ENCODE data around the gene THSD4. TPM values are rescaled to one million over a fixed set of nuclear protein-coding genes. Genes with fewer than 3 reads are reported as not detected.

Gene THSD4
- total RNA-seq, 1 donor from 2014 or later: not detected

GRCh38 chr15:71598741-71599140 is 483.5 kb downstream of the THSD4 start:
- Mint-ChIP-seq H3K4me3 (ENCODE audit: low read depth) (no peak overlapping the region), H3K4me1 (ENCODE audit: low read depth) (no peaks in the 10 kb centered on the region), H3K9me3 (no peaks in the 10 kb centered on the region), H3K36me3 (ENCODE audit: low read depth) (no peaks in the 10 kb centered on the region), H3K27me3 (ENCODE audit: low read depth) (peaks cover 12% of the 10 kb centered on the region), H3K27ac (no peak overlapping the region)
- intact Hi-C loops (cut with micrococcal nuclease): no loop called here
- no peak for DNase-seq (ENCODE audit: low spot score)

DNA sequence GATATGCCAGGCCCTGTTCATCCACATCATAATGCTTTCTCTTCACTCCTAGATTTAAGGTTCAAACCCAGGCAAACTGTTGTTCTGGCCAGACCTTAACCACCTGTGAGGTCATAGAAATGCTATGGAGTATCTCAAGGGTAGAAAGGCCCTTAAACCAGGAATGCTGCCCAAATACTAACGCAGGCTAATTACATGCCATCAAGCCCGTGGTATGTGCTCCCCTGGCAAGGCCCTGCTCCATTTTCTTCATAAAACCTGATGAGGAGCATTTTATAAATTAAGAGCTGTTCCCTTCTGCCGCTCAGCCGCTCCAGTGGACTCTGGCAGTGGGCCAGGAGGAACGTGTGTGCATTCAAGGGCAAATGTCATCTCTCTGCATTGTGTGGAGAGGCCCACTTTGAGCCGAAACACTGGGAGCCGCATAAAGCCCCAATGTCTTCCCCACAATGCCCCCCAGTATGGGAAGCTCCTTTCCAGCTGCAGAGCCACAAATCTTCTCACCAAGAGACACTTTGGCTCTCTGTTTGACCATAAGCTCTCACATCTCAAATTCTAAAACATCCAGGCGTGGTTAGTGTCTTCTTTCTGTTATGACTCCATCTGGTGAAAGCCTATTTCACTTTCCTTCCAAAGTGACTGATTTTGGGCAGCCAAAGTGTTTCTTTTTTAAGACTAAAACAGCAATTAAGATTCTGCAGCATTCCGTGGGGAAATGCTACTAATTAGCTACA is 484.3 kb downstream of the THSD4 start:
- Mint-ChIP-seq H3K27me3 (ENCODE audit: low read depth) (peaks cover 12% of the 10 kb centered on the region), H3K27ac (no peak overlapping the region), H3K36me3 (ENCODE audit: low read depth) (no peaks in the 10 kb centered on the region), H3K4me3 (ENCODE audit: low read depth) (no peak overlapping the region), H3K9me3 (no peaks in the 10 kb centered on the region), H3K4me1 (ENCODE audit: low read depth) (no peaks in the 10 kb centered on the region)
- intact Hi-C loops (cut with micrococcal nuclease): no loop called here
- DNase-seq (ENCODE audit: low spot score): no peak

GRCh38 chr15:71600237-71600636 is 485.0 kb downstream of the THSD4 start:
- Mint-ChIP-seq H3K27ac (no peak overlapping the region), H3K4me3 (ENCODE audit: low read depth) (no peak overlapping the region), H3K4me1 (ENCODE audit: low read depth) (no peaks in the 10 kb centered on the region), H3K36me3 (ENCODE audit: low read depth) (no peaks in the 10 kb centered on the region), H3K9me3 (no peaks in the 10 kb centered on the region), H3K27me3 (ENCODE audit: low read depth) (peaks cover 13% of the 10 kb centered on the region)
- intact Hi-C loops (cut with micrococcal nuclease): no loop called here
- DNase-seq (ENCODE audit: low spot score): no peak

GRCh38 chr15:71601038-71601834 is 486.0 kb downstream of the THSD4 start:
- Mint-ChIP-seq H3K4me3 (ENCODE audit: low read depth) (no peak overlapping the region), H3K4me1 (ENCODE audit: low read depth) (no peaks in the 10 kb centered on the region), H3K36me3 (ENCODE audit: low read depth) (no peaks in the 10 kb centered on the region), H3K27me3 (ENCODE audit: low read depth) (peaks cover 17% of the 10 kb centered on the region), H3K9me3 (no peaks in the 10 kb centered on the region), H3K27ac (no peak overlapping the region)
- intact Hi-C loops (cut with micrococcal nuclease): no loop called here
- DNase-seq (ENCODE audit: low spot score): no peak

DNA sequence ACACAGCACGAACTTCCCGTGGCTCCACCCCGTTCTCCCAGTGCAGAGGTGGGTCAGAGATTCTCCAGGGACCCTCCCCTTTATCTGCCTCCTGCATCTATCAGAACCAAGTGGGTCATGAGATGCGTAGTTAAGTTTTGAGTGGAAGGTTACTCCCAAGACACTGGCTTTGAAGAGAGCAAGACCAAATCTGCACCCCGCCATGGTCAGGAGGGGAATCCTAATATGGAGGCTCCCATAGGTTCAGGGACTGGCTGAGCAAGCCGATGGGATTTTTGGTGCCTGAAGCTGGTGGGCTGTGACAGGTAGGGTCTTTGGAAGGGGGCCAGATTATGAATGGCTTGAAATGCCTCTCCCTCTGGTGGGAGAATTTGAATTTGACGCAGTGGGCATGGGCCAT is 488.1 kb downstream of the THSD4 start:
- no peaks in the 10 kb centered on the region for H3K9me3 Mint-ChIP-seq
- intact Hi-C loops (cut with micrococcal nuclease): no loop called here
- H3K4me1 Mint-ChIP-seq (ENCODE audit: low read depth): no peaks in the 10 kb centered on the region
- no peak overlapping the region for H3K4me3 Mint-ChIP-seq (ENCODE audit: low read depth)
- peaks cover 14% of the 10 kb centered on the region for H3K27me3 Mint-ChIP-seq (ENCODE audit: low read depth)
- DNase-seq (ENCODE audit: low spot score): no peak
- no peak overlapping the region for H3K27ac Mint-ChIP-seq
- no peaks in the 10 kb centered on the region for H3K36me3 Mint-ChIP-seq (ENCODE audit: low read depth)

DNA sequence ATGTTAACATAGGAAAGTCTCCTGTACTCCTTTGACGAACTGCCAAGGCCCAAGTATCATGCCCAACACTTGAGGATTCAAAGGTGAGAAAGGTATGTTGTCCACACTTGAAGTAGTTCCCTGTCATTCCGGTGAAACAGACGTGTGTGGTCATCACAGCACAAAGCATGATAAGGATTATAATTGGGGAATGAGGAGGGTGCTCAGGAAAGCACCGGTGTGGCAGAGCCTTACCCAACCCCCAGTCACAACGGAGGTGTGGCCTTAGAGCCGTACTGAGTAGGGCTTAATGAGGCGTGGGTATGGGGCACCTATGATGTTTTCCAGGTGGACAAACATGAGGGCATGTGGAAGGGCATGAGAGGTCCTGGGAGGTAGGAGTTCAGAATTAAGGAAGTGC is 492.1 kb downstream of the THSD4 start:
- H3K27ac Mint-ChIP-seq: no peak overlapping the region
- intact Hi-C loops (cut with micrococcal nuclease): no loop called here
- DNase-seq (ENCODE audit: low spot score): no peak
- peaks cover 20% of the 10 kb centered on the region for H3K27me3 Mint-ChIP-seq (ENCODE audit: low read depth)
- no peaks in the 10 kb centered on the region for H3K36me3 Mint-ChIP-seq (ENCODE audit: low read depth)
- no peaks in the 10 kb centered on the region for H3K4me1 Mint-ChIP-seq (ENCODE audit: low read depth)
- no peak overlapping the region for H3K4me3 Mint-ChIP-seq (ENCODE audit: low read depth)
- no peaks in the 10 kb centered on the region for H3K9me3 Mint-ChIP-seq

GRCh38 chr15:71610728-71611552 is 495.7 kb downstream of the THSD4 start:
- DNase-seq (ENCODE audit: low spot score): no peak
- H3K36me3 Mint-ChIP-seq (ENCODE audit: low read depth): no peaks in the 10 kb centered on the region
- no peak overlapping the region for H3K27ac Mint-ChIP-seq
- no peaks in the 10 kb centered on the region for H3K9me3 Mint-ChIP-seq
- intact Hi-C loops (cut with micrococcal nuclease): no loop called here
- no peaks in the 10 kb centered on the region for H3K4me1 Mint-ChIP-seq (ENCODE audit: low read depth)
- no peak overlapping the region for H3K4me3 Mint-ChIP-seq (ENCODE audit: low read depth)
- peaks cover 29% of the 10 kb centered on the region for H3K27me3 Mint-ChIP-seq (ENCODE audit: low read depth)

- intact Hi-C loops (cut with micrococcal nuclease): no loop called here
- Mint-ChIP-seq H3K9me3 (no peaks in the 10 kb centered on the region), H3K27ac (no peak overlapping the region), H3K4me3 (ENCODE audit: low read depth) (no peak overlapping the region), H3K4me1 (ENCODE audit: low read depth) (no peaks in the 10 kb centered on the region), H3K27me3 (ENCODE audit: low read depth) (peaks cover 35% of the 10 kb centered on the region), H3K36me3 (ENCODE audit: low read depth) (no peaks in the 10 kb centered on the region)
- no peak for DNase-seq (ENCODE audit: low spot score)
Measured at GRCh38 chr15:71611553-71612396, 496.5 kb downstream of the THSD4 start.

DNA sequence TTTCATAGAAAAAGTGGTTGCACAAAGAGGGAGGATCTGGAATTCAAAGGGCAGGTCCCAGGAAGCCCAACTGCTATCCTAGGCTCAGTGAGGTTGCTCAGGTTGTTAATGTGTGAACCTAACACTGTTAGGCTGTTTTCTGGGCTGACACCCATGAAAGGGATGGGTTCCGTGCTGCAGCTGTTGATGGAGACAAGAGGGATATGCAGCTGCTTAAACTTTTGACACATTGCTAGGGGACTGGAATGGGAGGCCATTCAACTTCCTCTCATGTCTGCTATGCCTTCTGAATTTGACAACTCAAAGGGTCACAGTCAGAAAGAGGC is 497.1 kb downstream of the THSD4 start:
- Mint-ChIP-seq H3K9me3 (no peaks in the 10 kb centered on the region), H3K4me1 (ENCODE audit: low read depth) (no peaks in the 10 kb centered on the region), H3K27me3 (ENCODE audit: low read depth) (peaks cover 36% of the 10 kb centered on the region), H3K36me3 (ENCODE audit: low read depth) (no peaks in the 10 kb centered on the region), H3K27ac (no peak overlapping the region), H3K4me3 (ENCODE audit: low read depth) (no peak overlapping the region)
- DNase-seq (ENCODE audit: low spot score): no peak
- intact Hi-C loops (cut with micrococcal nuclease): no loop called here

GRCh38 chr15:71612869-71613268 is 497.6 kb downstream of the THSD4 start:
- Mint-ChIP-seq H3K9me3 (no peaks in the 10 kb centered on the region), H3K27ac (no peak overlapping the region), H3K27me3 (ENCODE audit: low read depth) (peaks cover 36% of the 10 kb centered on the region), H3K36me3 (ENCODE audit: low read depth) (no peaks in the 10 kb centered on the region), H3K4me1 (ENCODE audit: low read depth) (no peaks in the 10 kb centered on the region), H3K4me3 (ENCODE audit: low read depth) (no peak overlapping the region)
- intact Hi-C loops (cut with micrococcal nuclease): no loop called here
- DNase-seq (ENCODE audit: low spot score): no peak

GRCh38 chr15:71623111-71623510 is 507.8 kb downstream of the THSD4 start:
- Mint-ChIP-seq H3K9me3 (no peaks in the 10 kb centered on the region), H3K4me1 (ENCODE audit: low read depth) (no peaks in the 10 kb centered on the region), H3K27ac (no peak overlapping the region), H3K27me3 (ENCODE audit: low read depth) (peaks cover 19% of the 10 kb centered on the region), H3K36me3 (ENCODE audit: low read depth) (no peaks in the 10 kb centered on the region), H3K4me3 (ENCODE audit: low read depth) (no peak overlapping the region)
- intact Hi-C loops (cut with micrococcal nuclease): no loop called here
- DNase-seq (ENCODE audit: low spot score): no peak

DNA sequence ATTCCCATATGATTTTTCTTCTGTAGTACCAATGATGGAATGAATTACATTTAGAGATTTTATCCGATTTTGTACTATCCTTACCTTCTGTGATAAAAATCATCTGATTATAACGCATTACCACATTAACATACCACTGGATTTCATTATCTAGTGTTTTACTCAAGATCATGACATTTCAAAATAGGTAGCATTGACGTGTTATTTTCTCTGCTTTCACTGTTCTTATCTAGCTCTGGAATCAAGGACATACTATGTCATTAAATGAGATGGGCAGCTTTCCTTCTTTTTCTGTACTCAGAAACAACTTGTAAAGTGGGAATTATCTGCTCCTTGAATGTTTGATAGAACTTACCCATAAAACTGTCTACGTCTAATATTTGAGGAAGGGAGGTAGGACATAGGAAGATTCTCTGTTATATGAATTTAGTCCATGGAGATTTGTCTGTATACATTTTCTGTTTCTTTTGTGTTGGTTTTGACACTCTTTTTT is 511.4 kb downstream of the THSD4 start:
- intact Hi-C loops (cut with micrococcal nuclease): no loop called here
- Mint-ChIP-seq H3K4me1 (ENCODE audit: low read depth) (no peaks in the 10 kb centered on the region), H3K27ac (no peak overlapping the region), H3K27me3 (ENCODE audit: low read depth) (peaks cover 14% of the 10 kb centered on the region), H3K4me3 (ENCODE audit: low read depth) (no peak overlapping the region), H3K9me3 (no peaks in the 10 kb centered on the region), H3K36me3 (ENCODE audit: low read depth) (no peaks in the 10 kb centered on the region)
- no peak for DNase-seq (ENCODE audit: low spot score)
